ENCODE data around the gene AFAP1L2.

The AFAP1L2 gene

DNA sequence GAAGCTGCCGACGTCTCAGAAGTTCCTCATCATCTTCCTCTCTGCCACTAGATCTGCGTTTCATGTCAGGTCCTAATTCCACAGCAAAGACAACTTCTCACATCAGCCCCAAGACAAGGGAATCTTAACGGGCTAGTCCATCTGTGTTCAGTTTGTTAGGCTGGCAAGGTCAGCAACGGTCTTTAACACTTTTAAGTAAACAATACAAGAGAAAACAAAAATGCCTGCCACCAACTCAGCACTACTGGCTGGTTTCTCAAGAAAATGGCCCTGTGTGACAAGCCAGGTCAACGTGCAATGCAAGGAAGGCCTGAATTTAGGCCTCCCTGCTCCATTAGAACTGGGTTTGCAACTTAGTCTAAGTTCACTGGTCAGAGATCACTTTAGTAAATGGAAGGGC is 41.0 kb upstream of the AFAP1L2 start:
- H3K79me2 ChIP-seq (ENCODE audit: insufficient read depth, low read length), result no peaks in the 10 kb centered on the region
- no peak for ATAC-seq (ENCODE audit: insufficient read depth, low read depth)
- H3K4me2 ChIP-seq (ENCODE audit: insufficient read depth, low read length), result no peak overlapping the region

DNA sequence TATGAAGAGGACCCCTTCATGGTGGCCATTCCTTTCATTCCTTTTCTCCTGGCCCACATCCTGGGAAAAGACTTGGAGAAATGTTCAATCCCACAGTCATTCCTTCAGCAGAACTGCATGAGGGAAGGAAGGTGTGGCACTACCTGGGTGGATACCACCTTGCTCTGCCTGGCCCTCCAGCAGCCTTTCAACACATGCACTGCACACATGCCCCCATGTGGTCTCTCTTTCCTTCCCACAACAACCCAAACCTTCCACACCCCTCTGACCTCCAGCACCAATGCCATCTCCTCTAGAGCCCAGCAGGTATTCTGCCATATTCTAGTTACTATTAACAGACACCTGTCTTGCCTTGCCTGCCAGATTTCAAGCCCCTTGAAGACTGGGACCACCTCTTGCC is 40.5 kb upstream of the AFAP1L2 start:
- DNase-seq (no peak), ATAC-seq (ENCODE audit: insufficient read depth, low read depth) (no peak)
- Histone ChIP-seq H2AFZ (ENCODE audit: low read depth, low read length) (no peak overlapping the region), H3K4me3 (ENCODE audit: low read depth in 1 of 2, low read length in 2 of 2) (no peak overlapping the region), H3K36me3 (ENCODE audit: insufficient read depth, low read length) (no peaks in the 10 kb centered on the region), H3K79me2 (ENCODE audit: insufficient read depth, low read length) (no peaks in the 10 kb centered on the region), H3K9ac (ENCODE audit: low read depth, low read length) (no peak overlapping the region), H3K27me3 (ENCODE audit: insufficient read depth, low read length, poor library complexity) (peaks cover 2% of the 10 kb centered on the region), H3K4me1 (ENCODE audit: insufficient read depth, low read length) (no peaks in the 10 kb centered on the region), H3K27ac (ENCODE audit: low read length) (no peak overlapping the region), H3K9me3 (ENCODE audit: insufficient read depth, low read length, severe bottlenecking) (no peaks in the 10 kb centered on the region), H3K4me2 (ENCODE audit: insufficient read depth, low read length) (no peak overlapping the region), H4K20me1 (ENCODE audit: insufficient read depth, low read length) (no peaks in the 10 kb centered on the region)
- no peak for TF ChIP-seq EZH2 (IDR thresholded peaks at IDR 0.05; ENCODE audit: borderline replicate concordance, low read depth, low read length, severe bottlenecking)
- TF ChIP-seq, protein P1, sequence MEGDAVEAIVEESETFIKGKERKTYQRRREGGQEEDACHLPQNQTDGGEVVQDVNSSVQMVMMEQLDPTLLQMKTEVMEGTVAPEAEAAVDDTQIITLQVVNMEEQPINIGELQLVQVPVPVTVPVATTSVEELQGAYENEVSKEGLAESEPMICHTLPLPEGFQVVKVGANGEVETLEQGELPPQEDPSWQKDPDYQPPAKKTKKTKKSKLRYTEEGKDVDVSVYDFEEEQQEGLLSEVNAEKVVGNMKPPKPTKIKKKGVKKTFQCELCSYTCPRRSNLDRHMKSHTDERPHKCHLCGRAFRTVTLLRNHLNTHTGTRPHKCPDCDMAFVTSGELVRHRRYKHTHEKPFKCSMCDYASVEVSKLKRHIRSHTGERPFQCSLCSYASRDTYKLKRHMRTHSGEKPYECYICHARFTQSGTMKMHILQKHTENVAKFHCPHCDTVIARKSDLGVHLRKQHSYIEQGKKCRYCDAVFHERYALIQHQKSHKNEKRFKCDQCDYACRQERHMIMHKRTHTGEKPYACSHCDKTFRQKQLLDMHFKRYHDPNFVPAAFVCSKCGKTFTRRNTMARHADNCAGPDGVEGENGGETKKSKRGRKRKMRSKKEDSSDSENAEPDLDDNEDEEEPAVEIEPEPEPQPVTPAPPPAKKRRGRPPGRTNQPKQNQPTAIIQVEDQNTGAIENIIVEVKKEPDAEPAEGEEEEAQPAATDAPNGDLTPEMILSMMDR (IDR thresholded peaks at IDR 0.05; ENCODE audit: borderline replicate concordance, extremely low read depth, low read length, poor library complexity, severe bottlenecking), result no peak

More for the DNA sequence above, 41.0 kb upstream of the AFAP1L2 start:
- H3K4me3 ChIP-seq (ENCODE audit: low read depth in 1 of 2, low read length in 2 of 2), result no peak overlapping the region
- no peak for TF ChIP-seq EZH2 (IDR thresholded peaks at IDR 0.05; ENCODE audit: borderline replicate concordance, low read depth, low read length, severe bottlenecking)
- TF ChIP-seq, protein P1 (IDR thresholded peaks at IDR 0.05; ENCODE audit: borderline replicate concordance, extremely low read depth, low read length, poor library complexity, severe bottlenecking), result no peak
- H3K4me1 ChIP-seq (ENCODE audit: insufficient read depth, low read length), result no peaks in the 10 kb centered on the region
- no peaks in the 10 kb centered on the region for H4K20me1 ChIP-seq (ENCODE audit: insufficient read depth, low read length)
- no peak overlapping the region for H2AFZ ChIP-seq (ENCODE audit: low read depth, low read length)
- H3K9me3 ChIP-seq (ENCODE audit: insufficient read depth, low read length, severe bottlenecking), result no peaks in the 10 kb centered on the region
- no peaks in the 10 kb centered on the region for H3K36me3 ChIP-seq (ENCODE audit: insufficient read depth, low read length)
- no peak for DNase-seq
- no peak overlapping the region for H3K9ac ChIP-seq (ENCODE audit: low read depth, low read length)
- H3K27me3 ChIP-seq (ENCODE audit: insufficient read depth, low read length, poor library complexity), result peaks cover 2% of the 10 kb centered on the region
- no peak overlapping the region for H3K27ac ChIP-seq (ENCODE audit: low read length)

DNA sequence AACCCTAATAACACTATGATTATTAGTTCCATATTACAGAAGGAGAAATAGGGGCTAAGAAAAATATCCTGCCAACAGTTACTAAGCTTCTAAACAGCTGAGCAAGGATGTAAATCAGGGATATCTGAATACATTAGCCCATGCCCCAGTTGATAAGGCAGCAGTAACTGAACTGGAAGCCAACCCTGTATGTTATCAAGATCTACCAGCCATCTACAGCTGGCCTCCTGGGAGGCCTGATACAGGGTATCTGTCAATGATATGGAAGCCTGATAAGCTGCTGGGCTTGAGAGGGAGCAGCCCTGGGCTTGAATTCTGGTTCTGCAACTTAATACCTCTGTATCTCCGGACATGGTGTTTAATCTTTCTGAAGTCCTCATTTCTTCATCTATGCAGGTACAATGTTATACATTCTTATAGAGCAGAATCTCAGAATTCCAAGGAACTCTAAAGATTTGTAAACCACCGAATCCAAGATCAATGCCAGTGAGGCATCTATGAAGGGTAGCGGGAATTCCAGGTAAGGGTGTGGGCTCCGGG is 37.9 kb upstream of the AFAP1L2 start:
- Histone ChIP-seq H3K27me3 (ENCODE audit: insufficient read depth, low read length, poor library complexity) (no peaks in the 10 kb centered on the region), H3K36me3 (ENCODE audit: insufficient read depth, low read length) (no peaks in the 10 kb centered on the region), H3K27ac (ENCODE audit: low read length) (no peak overlapping the region), H3K4me3 (ENCODE audit: low read depth in 1 of 2, low read length in 2 of 2) (no peak overlapping the region), H3K4me1 (ENCODE audit: insufficient read depth, low read length) (no peaks in the 10 kb centered on the region), H2AFZ (ENCODE audit: low read depth, low read length) (no peak overlapping the region), H3K79me2 (ENCODE audit: insufficient read depth, low read length) (no peaks in the 10 kb centered on the region), H3K9ac (ENCODE audit: low read depth, low read length) (no peak overlapping the region), H3K4me2 (ENCODE audit: insufficient read depth, low read length) (no peak overlapping the region), H3K9me3 (ENCODE audit: insufficient read depth, low read length, severe bottlenecking) (no peaks in the 10 kb centered on the region), H4K20me1 (ENCODE audit: insufficient read depth, low read length) (no peaks in the 10 kb centered on the region)
- DNase-seq (no peak), ATAC-seq (ENCODE audit: insufficient read depth, low read depth) (no peak)
- TF ChIP-seq, protein P1 (IDR thresholded peaks at IDR 0.05; ENCODE audit: borderline replicate concordance, extremely low read depth, low read length, poor library complexity, severe bottlenecking), result no peak
- no peak for TF ChIP-seq EZH2 (IDR thresholded peaks at IDR 0.05; ENCODE audit: borderline replicate concordance, low read depth, low read length, severe bottlenecking)

DNA sequence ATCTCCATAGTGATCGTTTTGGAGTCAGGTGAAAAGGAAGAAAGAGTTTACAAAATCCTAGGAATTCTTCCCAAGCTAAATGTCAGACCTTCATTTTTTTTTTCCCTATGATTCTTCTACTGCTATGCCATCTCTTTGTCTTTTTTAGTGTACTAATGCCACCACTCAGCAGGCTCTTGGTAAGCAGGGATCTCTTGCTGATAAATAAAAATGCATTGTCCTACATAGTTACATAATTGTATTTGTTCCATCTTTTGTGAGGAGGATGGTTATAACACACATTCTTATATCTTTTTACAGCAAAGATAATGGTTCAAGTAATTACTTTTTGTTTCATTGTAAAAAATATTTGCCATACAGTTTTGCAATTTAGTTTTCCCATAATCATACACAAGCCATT is 36.8 kb upstream of the AFAP1L2 start:
- Histone ChIP-seq H3K4me1 (ENCODE audit: insufficient read depth, low read length) (no peaks in the 10 kb centered on the region), H4K20me1 (ENCODE audit: insufficient read depth, low read length) (no peaks in the 10 kb centered on the region), H3K36me3 (ENCODE audit: insufficient read depth, low read length) (no peaks in the 10 kb centered on the region), H3K9ac (ENCODE audit: low read depth, low read length) (no peak overlapping the region), H3K27ac (ENCODE audit: low read length) (no peak overlapping the region), H3K27me3 (ENCODE audit: insufficient read depth, low read length, poor library complexity) (no peaks in the 10 kb centered on the region), H3K9me3 (ENCODE audit: insufficient read depth, low read length, severe bottlenecking) (no peaks in the 10 kb centered on the region), H3K4me2 (ENCODE audit: insufficient read depth, low read length) (no peak overlapping the region), H3K79me2 (ENCODE audit: insufficient read depth, low read length) (no peaks in the 10 kb centered on the region), H3K4me3 (ENCODE audit: low read depth in 1 of 2, low read length in 2 of 2) (no peak overlapping the region), H2AFZ (ENCODE audit: low read depth, low read length) (no peak overlapping the region)
- DNase-seq, result no peak
- TF ChIP-seq, protein P1 (IDR thresholded peaks at IDR 0.05; ENCODE audit: borderline replicate concordance, extremely low read depth, low read length, poor library complexity, severe bottlenecking), result no peak
- no peak for TF ChIP-seq EZH2 (IDR thresholded peaks at IDR 0.05; ENCODE audit: borderline replicate concordance, low read depth, low read length, severe bottlenecking)
- ATAC-seq (ENCODE audit: insufficient read depth, low read depth), result no peak

All from DND-41 (cell line).